ENCODE data around the gene ATP9B. TPM values are rescaled to one million over a fixed set of nuclear protein-coding genes. Genes with fewer than 3 reads are reported as not detected.

ATP9B gene
- total RNA-seq, 2 donors from 2014 or later: 15.4 to 17.6 TPM

GRCh38 chr18:79333046-79333445, 263.9 kb downstream of the ATP9B start:
- H3K4me1 ChIP-seq: no peaks in the 10 kb centered on the region
- H3K27ac ChIP-seq: no peak overlapping the region
- H3K9me3 ChIP-seq: no peaks in the 10 kb centered on the region
- H3K4me3 ChIP-seq: no peak overlapping the region
- TF ChIP-seq, protein P1, sequence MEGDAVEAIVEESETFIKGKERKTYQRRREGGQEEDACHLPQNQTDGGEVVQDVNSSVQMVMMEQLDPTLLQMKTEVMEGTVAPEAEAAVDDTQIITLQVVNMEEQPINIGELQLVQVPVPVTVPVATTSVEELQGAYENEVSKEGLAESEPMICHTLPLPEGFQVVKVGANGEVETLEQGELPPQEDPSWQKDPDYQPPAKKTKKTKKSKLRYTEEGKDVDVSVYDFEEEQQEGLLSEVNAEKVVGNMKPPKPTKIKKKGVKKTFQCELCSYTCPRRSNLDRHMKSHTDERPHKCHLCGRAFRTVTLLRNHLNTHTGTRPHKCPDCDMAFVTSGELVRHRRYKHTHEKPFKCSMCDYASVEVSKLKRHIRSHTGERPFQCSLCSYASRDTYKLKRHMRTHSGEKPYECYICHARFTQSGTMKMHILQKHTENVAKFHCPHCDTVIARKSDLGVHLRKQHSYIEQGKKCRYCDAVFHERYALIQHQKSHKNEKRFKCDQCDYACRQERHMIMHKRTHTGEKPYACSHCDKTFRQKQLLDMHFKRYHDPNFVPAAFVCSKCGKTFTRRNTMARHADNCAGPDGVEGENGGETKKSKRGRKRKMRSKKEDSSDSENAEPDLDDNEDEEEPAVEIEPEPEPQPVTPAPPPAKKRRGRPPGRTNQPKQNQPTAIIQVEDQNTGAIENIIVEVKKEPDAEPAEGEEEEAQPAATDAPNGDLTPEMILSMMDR (IDR thresholded peaks at IDR 0.05): no peak
- no peak for DNase-seq (ENCODE audit: low spot score)
- H3K27me3 ChIP-seq: no peaks in the 10 kb centered on the region
- H3K36me3 ChIP-seq: peaks cover 16% of the 10 kb centered on the region

DNA sequence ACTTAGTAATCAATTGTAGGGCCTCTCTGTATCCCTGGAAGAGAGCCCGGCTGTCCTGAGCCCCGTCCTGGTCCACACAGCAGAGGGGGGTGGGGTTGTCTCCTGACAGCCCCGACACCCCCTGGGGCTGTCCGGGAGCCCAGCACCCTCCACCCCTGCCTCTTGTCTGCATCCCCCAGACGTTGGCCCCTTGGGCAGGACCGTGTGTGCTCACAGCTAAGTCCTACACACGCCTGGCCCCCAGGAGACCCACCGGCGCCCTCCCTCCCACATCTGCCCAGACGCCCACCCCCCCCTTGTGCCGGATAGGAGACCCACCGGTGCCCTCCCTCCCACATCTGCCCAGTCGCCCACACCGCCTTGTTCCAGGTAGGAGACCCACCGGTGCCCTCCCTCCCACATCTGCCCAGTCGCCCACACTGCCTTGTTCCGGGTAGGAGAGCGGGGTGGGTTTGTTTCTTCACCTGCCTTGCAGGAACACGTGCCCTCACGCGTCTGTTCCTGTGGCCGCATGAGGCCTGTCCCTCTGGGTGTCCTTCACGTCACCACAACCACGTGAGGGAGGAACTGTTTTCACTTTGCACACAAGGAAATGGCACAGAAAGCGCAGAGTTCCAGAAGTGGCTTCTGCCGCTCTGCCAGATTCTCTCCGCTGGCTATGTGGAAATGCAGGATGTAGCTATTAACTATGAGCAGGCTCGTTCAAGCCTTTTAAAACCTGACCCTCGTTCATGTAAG, 265.5 kb downstream of the ATP9B start:
- H3K4me3 ChIP-seq: no peak overlapping the region
- H3K9me3 ChIP-seq: no peaks in the 10 kb centered on the region
- H3K27ac ChIP-seq: no peak overlapping the region
- H3K4me1 ChIP-seq: no peaks in the 10 kb centered on the region
- peaks cover 24% of the 10 kb centered on the region for H3K36me3 ChIP-seq
- H3K27me3 ChIP-seq: no peaks in the 10 kb centered on the region
- TF ChIP-seq, protein P1 (IDR thresholded peaks at IDR 0.05): no peak
- no peak for DNase-seq (ENCODE audit: low spot score)

GRCh38 chr18:79335833-79336360, 266.7 kb downstream of the ATP9B start:
- H3K36me3 ChIP-seq: peaks cover 24% of the 10 kb centered on the region
- no peak overlapping the region for H3K4me3 ChIP-seq
- H3K9me3 ChIP-seq: no peaks in the 10 kb centered on the region
- no peak for DNase-seq (ENCODE audit: low spot score)
- H3K27ac ChIP-seq: no peak overlapping the region
- TF ChIP-seq, protein P1 (IDR thresholded peaks at IDR 0.05): no peak
- no peaks in the 10 kb centered on the region for H3K27me3 ChIP-seq
- no peaks in the 10 kb centered on the region for H3K4me1 ChIP-seq

- Histone ChIP-seq H3K36me3 (peaks cover 24% of the 10 kb centered on the region), H3K4me1 (no peaks in the 10 kb centered on the region), H3K9me3 (no peaks in the 10 kb centered on the region), H3K4me3 (no peak overlapping the region), H3K27ac (no peak overlapping the region), H3K27me3 (no peaks in the 10 kb centered on the region)
- DNase-seq (ENCODE audit: low spot score): no peak
- TF ChIP-seq, protein P1 (IDR thresholded peaks at IDR 0.05): no peak
Observed at GRCh38 chr18:79336556-79337142, 267.5 kb downstream of the ATP9B start.

DNA sequence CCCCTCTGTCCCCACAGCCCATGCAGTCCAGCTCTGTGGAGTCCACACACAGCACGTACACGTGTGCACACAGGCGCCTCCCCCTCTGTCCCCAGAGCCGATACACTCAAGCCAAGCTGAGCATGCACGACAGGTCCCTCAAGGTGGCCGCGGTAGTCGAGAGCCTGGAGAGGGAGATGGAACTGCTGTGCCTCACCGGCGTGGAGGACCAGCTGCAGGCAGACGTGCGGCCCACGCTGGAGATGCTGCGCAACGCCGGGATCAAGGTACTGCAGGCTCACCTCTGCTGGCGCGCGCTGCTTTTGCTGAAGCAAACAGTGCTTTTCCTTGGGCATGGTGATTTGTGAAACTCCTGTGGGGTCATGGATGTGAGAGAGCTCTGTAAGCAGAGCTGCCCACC, 268.0 kb downstream of the ATP9B start:
- H3K4me1 ChIP-seq: no peaks in the 10 kb centered on the region
- peaks cover 24% of the 10 kb centered on the region for H3K36me3 ChIP-seq
- TF ChIP-seq, protein P1 (IDR thresholded peaks at IDR 0.05): no peak
- H3K4me3 ChIP-seq: no peak overlapping the region
- H3K9me3 ChIP-seq: no peaks in the 10 kb centered on the region
- H3K27ac ChIP-seq: no peak overlapping the region
- no peak for DNase-seq (ENCODE audit: low spot score)
- no peaks in the 10 kb centered on the region for H3K27me3 ChIP-seq

Measured in right atrium auricular region (tissue), 2 donors.